ENCODE results near the gene DSCAM. TPM values are rescaled to one million over a fixed set of nuclear protein-coding genes. Genes with fewer than 3 reads are reported as not detected.

Gene DSCAM
- total and polyA plus RNA-seq, 10 of the 15 experiments (the other 5 are each of a cell fraction or from before 2014, with no cell fraction given): not detected

- CTCF ChIA-PET: no interaction called here
- 80% methylated on average over 2 of the region's 3 CpGs for WGBS (ENCODE audit: insufficient coverage, insufficient replicate concordance, low lambda C conversion rate, missing lambda C conversion rate)
These were observed 826.3 kb downstream of the DSCAM start for GRCh38 chr21:40020651-40021050.

More at GRCh38 chr21:40020651-40021050, 826.3 kb downstream of the DSCAM start:
- intact Hi-C loops (cut with micrococcal nuclease; ENCODE audit: unreplicated experiment) (no loop called here), in situ Hi-C loops (cut with MboI) (no loop called here)
- H4K20me1 ChIP-seq (ENCODE audit: control insufficient read depth, insufficient read depth): no peaks in the 10 kb centered on the region
- ChIA-PET RAD21 (ENCODE audit: unreplicated experiment) (no interaction called here), SMC1A (ENCODE audit: uncharacterized antibody, unreplicated experiment) (no interaction called here), POLR2A (no interaction called here)
- H3K9ac ChIP-seq (ENCODE audit: control insufficient read depth, insufficient read depth, low read length): no peak overlapping the region
- BruUV-seq (replicated peaks): no TSS peak
- no peak for DNase-seq (ENCODE audit: low read depth, low spot score)
- no peak overlapping the region for H3K4me2 ChIP-seq (ENCODE audit: control insufficient read depth, insufficient read depth)
- no peak overlapping the region for H3K27ac ChIP-seq (ENCODE audit: control insufficient read depth, insufficient read depth)
- no peak for TF ChIP-seq BCLAF1 (IDR thresholded peaks at IDR 0.05)
- TF ChIP-seq FOS (IDR thresholded peaks at IDR 0.05; ENCODE audit: borderline replicate concordance, extremely low read depth, insufficient read length): no peak
- no peak for TF ChIP-seq ATF3 (IDR thresholded peaks at IDR 0.05; ENCODE audit: borderline replicate concordance, extremely low read depth, low read depth, low read length)
- no peak for TF ChIP-seq CBX5 (IDR thresholded peaks at IDR 0.05; ENCODE audit: low read depth)
- no peak for TF ChIP-seq CHD1 (IDR thresholded peaks at IDR 0.05; ENCODE audit: low read depth, low read length)
- TF ChIP-seq FOXK2 (IDR thresholded peaks at IDR 0.05): no peak
- no peak for TF ChIP-seq NKRF (conservative IDR thresholded peaks at IDR 0.05)
- TF ChIP-seq ZBTB33 (IDR thresholded peaks at IDR 0.05): no peak
- no peak for TF ChIP-seq SMARCA5 (IDR thresholded peaks at IDR 0.05)
- TF ChIP-seq KDM1A (IDR thresholded peaks at IDR 0.05; ENCODE audit: borderline replicate concordance): no peak
- no peak for TF ChIP-seq BRCA1 (IDR thresholded peaks at IDR 0.05; ENCODE audit: low read depth, low read length)
- TF ChIP-seq HDAC6 (IDR thresholded peaks at IDR 0.05; ENCODE audit: unreplicated experiment): no peak
- TF ChIP-seq ZZZ3 (IDR thresholded peaks at IDR 0.05; ENCODE audit: control insufficient read depth, insufficient read length, low read depth): no peak
- no peak for TF ChIP-seq FOXM1 (IDR thresholded peaks at IDR 0.05; ENCODE audit: low read depth, low read length)
- no peaks in the 10 kb centered on the region for H3K27me3 ChIP-seq (replicated peaks in 1 of 2; ENCODE audit: control insufficient read depth in 2 of 2, insufficient read depth in 2 of 2, low read length in 1 of 2)
- H3K79me2 ChIP-seq (ENCODE audit: control insufficient read depth, insufficient read depth, low read length): no peaks in the 10 kb centered on the region
- ATAC-seq: no peak
- no peaks in the 10 kb centered on the region for H3K36me3 ChIP-seq (ENCODE audit: control insufficient read depth in 2 of 2, insufficient read depth in 2 of 2, low read length in 1 of 2)
- H3K4me3 ChIP-seq: no peak overlapping the region
- no peak for FAIRE-seq
- H3K9me3 ChIP-seq (replicated peaks; ENCODE audit: control insufficient read depth, insufficient read depth, low read length): no peaks in the 10 kb centered on the region; the same call in 2 of the 3 replicates
- H2AFZ ChIP-seq (ENCODE audit: control insufficient read depth, low read depth, low read length): no peak overlapping the region
- H3K4me1 ChIP-seq (ENCODE audit: control insufficient read depth, insufficient read depth, low read length): no peaks in the 10 kb centered on the region

Data from GM12878 (cell line).